Measurements from ENCODE around the gene GP9. TPM values are rescaled to one million over a fixed set of nuclear protein-coding genes. Genes with fewer than 3 reads are reported as not detected.

The GP9 gene
- total and polyA plus RNA-seq, 9 of the 15 experiments (the other 6 are each of a cell fraction or from before 2014, with no cell fraction given) = not detected

GRCh38 chr3:129095285-129095684 lies 34.7 kb downstream of the GP9 start:
- Histone ChIP-seq H2AFZ (ENCODE audit: low read depth, low read length) (no peak overlapping the region), H3K4me2 (ENCODE audit: insufficient read depth, low read length) (no peak overlapping the region), H4K20me1 (replicated peaks; ENCODE audit: control insufficient read depth, insufficient read depth, low read length) (no peaks in the 10 kb centered on the region), H3K27ac (ENCODE audit: extremely low read depth, low read depth, low read length) (no peak overlapping the region), H3K9me1 (ENCODE audit: control insufficient read depth, insufficient read depth, low read length) (no peaks in the 10 kb centered on the region), H3K27me3 (ENCODE audit: control insufficient read depth in 2 of 2, insufficient read depth in 2 of 2, low read length in 2 of 2) (no peaks in the 10 kb centered on the region), H3K4me1 (replicated peaks in 1 of 2; ENCODE audit: control insufficient read depth in 2 of 2, insufficient read depth in 2 of 2, low read length in 2 of 2) (no peaks in the 10 kb centered on the region), H3K4me3 (no peak overlapping the region), H3K9me3 (replicated peaks; ENCODE audit: control insufficient read depth, insufficient read depth, low read depth, low read length) (no peaks in the 10 kb centered on the region), H3K36me3 (ENCODE audit: control insufficient read depth, insufficient read depth, low read length) (no peaks in the 10 kb centered on the region), H3K79me2 (ENCODE audit: control insufficient read depth, insufficient read depth, low read length) (no peaks in the 10 kb centered on the region), H3K9ac (ENCODE audit: insufficient read depth in 1 of 2, low read depth in 2 of 2, low read length in 2 of 2) (no peak overlapping the region)
- TF ChIP-seq PKNOX1 (IDR thresholded peaks at IDR 0.05) (no peak), HDAC2 (IDR thresholded peaks at IDR 0.05) (no peak), BRD4 (IDR thresholded peaks at IDR 0.05) (no peak), KDM1A (IDR thresholded peaks at IDR 0.05) (no peak), BACH1 (tag; IDR thresholded peaks at IDR 0.05) (no peak), LARP7 (IDR thresholded peaks at IDR 0.05) (no peak), FOSL1 (tag; conservative IDR thresholded peaks at IDR 0.05) (no peak), E2F6 (IDR thresholded peaks at IDR 0.05; ENCODE audit: borderline replicate concordance in 1 of 2, extremely low read depth in 1 of 2, insufficient read depth in 1 of 2, insufficient read length in 1 of 2, low read depth in 1 of 2, low read length in 1 of 2, poor library complexity in 1 of 2, severe bottlenecking in 1 of 2) (no peak), GATA2 (CRISPR knock-in tag; IDR thresholded peaks at IDR 0.05) (no peak)
- ChIA-PET CTCF (ENCODE audit: low intra/inter-chr PET ratio) (no interaction called here), POLR2A (no interaction called here)
- in situ Hi-C loops (cut with MboI) = no loop called here
- FAIRE-seq (no peak), ATAC-seq (no peak), DNase-seq (ENCODE audit: extremely low read depth in 1 of 4, low spot score in 3 of 4) (no peak)
- WGBS (ENCODE audit: insufficient coverage, low coverage, missing lambda C conversion rate) = 69% methylated on average over 2 of the region's 10 CpGs
- no TSS peak for BruUV-seq (replicated peaks)
- intact Hi-C loops (cut with micrococcal nuclease) = no loop called here
